ENCODE data around the gene TEX30. TPM values are rescaled to one million over a fixed set of nuclear protein-coding genes. Genes with fewer than 3 reads are reported as not detected.

The TEX30 gene
- polyA plus RNA-seq, 2 of the 4 experiments (the other 2 are of a cell fraction), result 12.9 to 21.3 TPM

DNA sequence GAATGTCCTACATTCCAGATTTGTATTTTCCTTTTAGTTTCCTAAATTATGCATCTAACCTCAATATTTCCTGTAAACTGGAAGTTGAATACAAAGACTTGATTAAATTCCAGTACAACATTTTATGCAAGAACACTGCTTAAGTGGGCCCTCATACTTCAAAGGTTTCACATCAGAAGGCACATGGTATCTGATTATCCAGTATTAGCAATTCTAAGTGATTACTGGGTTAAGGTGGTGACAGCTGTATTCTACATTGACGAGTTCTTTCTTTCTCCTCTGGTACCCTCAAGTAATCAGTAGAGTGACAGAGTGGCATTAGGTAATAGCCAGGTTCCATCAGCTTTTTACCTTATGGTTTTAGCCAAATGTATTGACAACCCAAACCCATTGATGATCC is 43.7 kb upstream of the TEX30 start (continued):
- no peak for TF ChIP-seq ZNF302 (CRISPR knock-in tag; IDR thresholded peaks at IDR 0.05)
- no peak for TF ChIP-seq RNF2 (IDR thresholded peaks at IDR 0.05; ENCODE audit: borderline replicate concordance, low read depth)
- TF ChIP-seq CHD4 (IDR thresholded peaks at IDR 0.05; ENCODE audit: borderline replicate concordance), result no peak

DNA sequence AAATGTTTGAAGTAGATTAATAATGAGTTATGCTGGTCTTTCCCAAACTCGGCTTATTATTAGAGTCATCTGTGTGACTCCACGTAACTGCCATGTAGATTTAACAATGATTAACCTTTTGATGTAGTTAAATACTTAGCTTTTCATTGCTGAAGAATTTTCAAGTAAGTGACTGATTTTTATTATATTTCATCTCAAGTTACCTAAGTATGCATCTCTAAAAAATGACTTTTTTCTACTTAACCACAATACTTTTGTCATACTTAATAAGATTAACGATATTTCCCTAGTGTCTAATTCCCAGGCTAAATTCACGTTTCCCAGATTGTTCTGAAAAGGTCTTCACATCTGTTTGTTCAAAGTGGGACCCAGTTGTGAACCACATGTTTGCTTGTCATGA is 43.1 kb upstream of the TEX30 start:
- Histone ChIP-seq H3K4me1 (no peaks in the 10 kb centered on the region), H3K4me3 (no peak overlapping the region), H3K9me3 (no peaks in the 10 kb centered on the region), H3K27ac (no peak overlapping the region), H3K4me2 (no peak overlapping the region)
- CTCF ChIA-PET, result interaction anchor here (0.6 kb wide), 1 partner anchor 220 kb away, joined by 3 read pairs; the partner anchor contains the start of gene TPP2
- POLR2A ChIA-PET, result no interaction called here
- no peak for ATAC-seq
- FAIRE-seq, result no peak
- WGBS (ENCODE audit: missing lambda C conversion rate), result 73% methylated on average over 4 of the region's 4 CpGs
- DNase-seq (ENCODE audit: low read depth in 1 of 2, low spot score in 1 of 2), result no peak
- TF ChIP-seq, protein P1, sequence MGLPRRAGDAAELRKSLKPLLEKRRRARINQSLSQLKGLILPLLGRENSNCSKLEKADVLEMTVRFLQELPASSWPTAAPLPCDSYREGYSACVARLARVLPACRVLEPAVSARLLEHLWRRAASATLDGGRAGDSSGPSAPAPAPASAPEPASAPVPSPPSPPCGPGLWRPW (IDR thresholded peaks at IDR 0.05), result no peak
- TF ChIP-seq RAD21 (conservative IDR thresholded peaks at IDR 0.05 in 1 of 2, IDR thresholded peaks at IDR 0.05 in 1 of 2) (no peak), FOXS1 (CRISPR knock-in tag; IDR thresholded peaks at IDR 0.05) (no peak), NPAS2 (CRISPR knock-in tag; IDR thresholded peaks at IDR 0.05; ENCODE audit: borderline replicate concordance) (no peak), HOXB5 (CRISPR knock-in tag; IDR thresholded peaks at IDR 0.05) (no peak), KDM1A (IDR thresholded peaks at IDR 0.05; ENCODE audit: low read depth) (no peak), MYC (IDR thresholded peaks at IDR 0.05; ENCODE audit: borderline replicate concordance, low read length) (no peak), SREBF2 (IDR thresholded peaks at IDR 0.05) (no peak), HEYL (CRISPR knock-in tag; IDR thresholded peaks at IDR 0.05) (no peak), RCOR1 (IDR thresholded peaks at IDR 0.05; ENCODE audit: low read depth, low read length) (no peak), NR3C1 (IDR thresholded peaks at IDR 0.05) (no peak), FOSL2 (IDR thresholded peaks at IDR 0.05) (no peak), FOSL2 (CRISPR knock-in tag; IDR thresholded peaks at IDR 0.05) (no peak), JUN (IDR thresholded peaks at IDR 0.05) (no peak), CHD2 (IDR thresholded peaks at IDR 0.05; ENCODE audit: low read length, partially characterized antibody) (no peak), NFE2L2 (conservative IDR thresholded peaks at IDR 0.05; ENCODE audit: low read length) (no peak), ZSCAN20 (CRISPR knock-in tag; IDR thresholded peaks at IDR 0.05) (no peak)
- TF ChIP-seq, protein P2, sequence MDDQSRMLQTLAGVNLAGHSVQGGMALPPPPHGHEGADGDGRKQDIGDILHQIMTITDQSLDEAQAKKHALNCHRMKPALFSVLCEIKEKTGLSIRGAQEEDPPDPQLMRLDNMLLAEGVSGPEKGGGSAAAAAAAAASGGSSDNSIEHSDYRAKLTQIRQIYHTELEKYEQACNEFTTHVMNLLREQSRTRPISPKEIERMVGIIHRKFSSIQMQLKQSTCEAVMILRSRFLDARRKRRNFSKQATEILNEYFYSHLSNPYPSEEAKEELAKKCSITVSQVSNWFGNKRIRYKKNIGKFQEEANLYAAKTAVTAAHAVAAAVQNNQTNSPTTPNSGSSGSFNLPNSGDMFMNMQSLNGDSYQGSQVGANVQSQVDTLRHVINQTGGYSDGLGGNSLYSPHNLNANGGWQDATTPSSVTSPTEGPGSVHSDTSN (IDR thresholded peaks at IDR 0.05), result no peak
- TF ChIP-seq, protein P3, sequence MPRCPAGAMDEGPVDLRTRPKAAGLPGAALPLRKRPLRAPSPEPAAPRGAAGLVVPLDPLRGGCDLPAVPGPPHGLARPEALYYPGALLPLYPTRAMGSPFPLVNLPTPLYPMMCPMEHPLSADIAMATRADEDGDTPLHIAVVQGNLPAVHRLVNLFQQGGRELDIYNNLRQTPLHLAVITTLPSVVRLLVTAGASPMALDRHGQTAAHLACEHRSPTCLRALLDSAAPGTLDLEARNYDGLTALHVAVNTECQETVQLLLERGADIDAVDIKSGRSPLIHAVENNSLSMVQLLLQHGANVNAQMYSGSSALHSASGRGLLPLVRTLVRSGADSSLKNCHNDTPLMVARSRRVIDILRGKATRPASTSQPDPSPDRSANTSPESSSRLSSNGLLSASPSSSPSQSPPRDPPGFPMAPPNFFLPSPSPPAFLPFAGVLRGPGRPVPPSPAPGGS (IDR thresholded peaks at IDR 0.05), result no peak

DNA sequence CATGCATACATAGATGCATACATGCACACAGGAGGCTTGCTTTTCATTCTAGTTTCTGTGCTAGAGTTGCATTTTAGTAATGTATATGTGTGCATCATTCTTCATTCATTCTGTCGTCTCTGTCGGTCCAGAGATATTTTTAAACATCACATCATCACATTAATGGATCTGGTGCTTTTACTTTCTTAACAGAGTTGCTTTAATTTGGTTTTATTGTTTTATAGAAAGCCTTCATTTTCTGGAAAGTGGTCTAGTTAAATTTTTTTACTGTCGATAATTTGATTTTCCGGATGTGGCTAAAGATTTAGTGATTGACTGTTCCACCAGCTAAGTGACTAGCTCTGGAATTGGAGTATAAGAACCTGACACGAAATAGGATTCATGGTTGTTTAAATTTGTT is 42.2 kb upstream of the TEX30 start:
- ATAC-seq, result no peak
- no peaks in the 10 kb centered on the region for H3K4me1 ChIP-seq
- no peak overlapping the region for H3K4me3 ChIP-seq
- H3K4me2 ChIP-seq, result no peak overlapping the region
- no peak overlapping the region for H3K27ac ChIP-seq
- FAIRE-seq, result no peak
- WGBS (ENCODE audit: missing lambda C conversion rate), result 91% methylated on average over 5 of the region's 5 CpGs
- H3K9me3 ChIP-seq, result no peaks in the 10 kb centered on the region
- POLR2A ChIA-PET, result no interaction called here
- CTCF ChIA-PET, result no interaction called here
- DNase-seq (ENCODE audit: low read depth in 1 of 2, low spot score in 1 of 2), result no peak
- TF ChIP-seq RFX5 (IDR thresholded peaks at IDR 0.05) (no peak), FOXS1 (CRISPR knock-in tag; IDR thresholded peaks at IDR 0.05) (no peak), KDM5A (IDR thresholded peaks at IDR 0.05) (no peak), CBX2 (IDR thresholded peaks at IDR 0.05; ENCODE audit: borderline replicate concordance, low read depth) (no peak), ZFP36 (IDR thresholded peaks at IDR 0.05; ENCODE audit: borderline replicate concordance, partially characterized antibody) (no peak), ZSCAN20 (CRISPR knock-in tag; IDR thresholded peaks at IDR 0.05) (no peak), HOXB5 (CRISPR knock-in tag; IDR thresholded peaks at IDR 0.05) (no peak), MAZ (IDR thresholded peaks at IDR 0.05; ENCODE audit: borderline replicate concordance, low read depth, low read length) (no peak), CBX8 (IDR thresholded peaks at IDR 0.05) (no peak), HDAC2 (IDR thresholded peaks at IDR 0.05) (no peak), EHMT2 (IDR thresholded peaks at IDR 0.05; ENCODE audit: low read depth) (no peak)
- TF ChIP-seq, protein P3 (IDR thresholded peaks at IDR 0.05), result no peak
- TF ChIP-seq, protein P2 (IDR thresholded peaks at IDR 0.05), result no peak

Measured in A549 (cell line).